Transverse colon (tissue), 3 donors: ENCODE measurements around the gene CPD.

Experiments used
- EP300 ChIP-seq: sonication (generic); formaldehyde crosslinking; IDR thresholded peaks from one replicate; pipeline ENCODE4 v1.6.1; 2017; ENCODE audit warnings: antibody characterized with exemption, low read depth
- TF ChIP-seq, protein P1 (sequence below), 5 experiments: fragments of 200-600 bp in 3 of 5; fragments of 450-650 bp in 2 of 5; sonication (generic) in 3 of 5; IDR thresholded peaks; 1 replicate in 2 of 5; 2 replicates in 3 of 5; pipeline ENCODE4 v1.5.1; 2016 to 2017; ENCODE audit warnings: antibody characterized with exemption in 5 of 5, inconsistent platforms in 3 of 5, mild to moderate bottlenecking in 2 of 5, moderate library complexity in 1 of 5

- TF ChIP-seq, protein P1, sequence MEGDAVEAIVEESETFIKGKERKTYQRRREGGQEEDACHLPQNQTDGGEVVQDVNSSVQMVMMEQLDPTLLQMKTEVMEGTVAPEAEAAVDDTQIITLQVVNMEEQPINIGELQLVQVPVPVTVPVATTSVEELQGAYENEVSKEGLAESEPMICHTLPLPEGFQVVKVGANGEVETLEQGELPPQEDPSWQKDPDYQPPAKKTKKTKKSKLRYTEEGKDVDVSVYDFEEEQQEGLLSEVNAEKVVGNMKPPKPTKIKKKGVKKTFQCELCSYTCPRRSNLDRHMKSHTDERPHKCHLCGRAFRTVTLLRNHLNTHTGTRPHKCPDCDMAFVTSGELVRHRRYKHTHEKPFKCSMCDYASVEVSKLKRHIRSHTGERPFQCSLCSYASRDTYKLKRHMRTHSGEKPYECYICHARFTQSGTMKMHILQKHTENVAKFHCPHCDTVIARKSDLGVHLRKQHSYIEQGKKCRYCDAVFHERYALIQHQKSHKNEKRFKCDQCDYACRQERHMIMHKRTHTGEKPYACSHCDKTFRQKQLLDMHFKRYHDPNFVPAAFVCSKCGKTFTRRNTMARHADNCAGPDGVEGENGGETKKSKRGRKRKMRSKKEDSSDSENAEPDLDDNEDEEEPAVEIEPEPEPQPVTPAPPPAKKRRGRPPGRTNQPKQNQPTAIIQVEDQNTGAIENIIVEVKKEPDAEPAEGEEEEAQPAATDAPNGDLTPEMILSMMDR (IDR thresholded peaks at IDR 0.05): no peak
- TF ChIP-seq EP300: no peak
Measured at GRCh38 chr17:30358055-30358760, 20.5 kb upstream of the CPD start.
